Body of pancreas (tissue), 4 donors: ENCODE results near the gene CYTIP. TPM values are rescaled to one million over a fixed set of nuclear protein-coding genes. Genes with fewer than 3 reads are reported as not detected.

Source experiments
- ATAC-seq: fragments of 150-250 bp; one replicate; pipeline ENCODE4 v1.9.1; 2016
- DNase-seq, 4 donors: peaks; one replicate each; pipeline ENCODE4 v3.0.0-alpha.2; 2019
- H3K27ac ChIP-seq, 4 donors: fragments of 200-600 bp; sonication (generic); 1 replicate in 3 of 4; 2 replicates in 1 of 4; pipeline versions ENCODE4 v1.5.1 to v1.6.1; 2016 to 2019; ENCODE audit warnings: mild to moderate bottlenecking in 1 of 4, mixed read lengths in 1 of 4, moderate library complexity in 1 of 4
- H3K27me3 ChIP-seq, 2 donors: fragments of 200-600 bp; sonication (generic); one replicate each; pipeline ENCODE4 v1.6.0; 2016; ENCODE audit warnings: mild to moderate bottlenecking in 1 of 2
- H3K36me3 ChIP-seq, 2 donors: fragments of 200-600 bp; sonication (generic); replicated peaks in 1 of 2; 2 replicates each; pipeline ENCODE4 v1.5.1; 2016; ENCODE audit warnings: low read depth in 2 of 2; ENCODE audit not compliant: insufficient read depth in 1 of 2
- H3K4me1 ChIP-seq: fragments of 200-600 bp; sonication (generic); one replicate; pipeline ENCODE4 v1.6.0; 2016
- H3K4me3 ChIP-seq, 2 donors: fragments of 200-600 bp; sonication (generic); 1 replicate in 1 of 2; 2 replicates in 1 of 2; pipeline ENCODE4 v1.5.1; 2016 to 2019
- H3K9me3 ChIP-seq, 3 donors: fragments of 200-600 bp; sonication (generic); 1 replicate in 2 of 3; 2 replicates in 1 of 3; pipeline ENCODE4 v1.5.1; 2016
- CTCF ChIP-seq, 7 experiments: fragments of 450-650 bp in 4 of 7; fragments of 200-600 bp in 3 of 7; sonication (generic) in 3 of 7; IDR thresholded peaks; one replicate each; pipeline ENCODE4 v1.5.1; 2016 to 2019; ENCODE audit warnings: antibody characterized with exemption in 7 of 7
- POLR2A ChIP-seq, 3 donors: fragments of 450-650 bp; IDR thresholded peaks; one replicate each; pipeline ENCODE4 v1.6.1; 2016; ENCODE audit warnings: antibody characterized with exemption in 3 of 3, mild to moderate bottlenecking in 2 of 3
- WGBS, 2 donors: methylation state at CpG; one replicate each; pipeline ENCODE4 v1.1.5; 2017; 5-methylcytosine and 5-hydroxymethylcytosine counted together
- intact Hi-C: fragments of 100-400 bp; cut with DNase I; formaldehyde crosslinking; loops from one replicate; pipeline ENCODE4 v1.15.1; 2023
- total RNA-seq, 2 donors: library from RNA; depleted of rRNA; stranded (reverse); fragments of >200 nt; gene quantifications; one replicate each; pipeline ENCODE4 v1.1.0, GENCODE V29; 2016

The CYTIP gene
- total RNA-seq, 2 donors from 2014 or later: 5.6 to 10.6 TPM

GRCh38 chr2:157424374-157424773 is 19.5 kb downstream of the CYTIP start:
- TF ChIP-seq CTCF (IDR thresholded peaks at IDR 0.05) (no peak), POLR2A (IDR thresholded peaks at IDR 0.05) (no peak)
- H3K27me3 ChIP-seq: no peaks in the 10 kb centered on the region
- no peaks in the 10 kb centered on the region for H3K36me3 ChIP-seq
- no peaks in the 10 kb centered on the region for H3K9me3 ChIP-seq
- no peaks in the 10 kb centered on the region for H3K4me1 ChIP-seq
- H3K4me3 ChIP-seq: no peak overlapping the region
- DNase-seq: no peak
- intact Hi-C loops: no loop called here
- ATAC-seq: no peak
- 73 to 83% methylated on average over 1 of the region's 1 CpG for WGBS, 2 donors
- no peak overlapping the region for H3K27ac ChIP-seq

GRCh38 chr2:157421964-157422363 is 21.9 kb downstream of the CYTIP start:
- WGBS, 2 donors: 88 to 96% methylated on average over 3 of the region's 3 CpGs
- Histone ChIP-seq H3K4me1 (no peaks in the 10 kb centered on the region), H3K9me3 (no peaks in the 10 kb centered on the region), H3K36me3 (no peaks in the 10 kb centered on the region), H3K4me3 (no peak overlapping the region), H3K27me3 (no peaks in the 10 kb centered on the region), H3K27ac (peak overlapping the region in 1 of 4 donors; percentile 71)
- DNase-seq (no peak), ATAC-seq (no peak)
- TF ChIP-seq POLR2A (IDR thresholded peaks at IDR 0.05) (no peak), CTCF (IDR thresholded peaks at IDR 0.05) (no peak)
- intact Hi-C loops: no loop called here

GRCh38 chr2:157421331-157421944 is 22.5 kb downstream of the CYTIP start:
- Histone ChIP-seq H3K4me1 (no peaks in the 10 kb centered on the region), H3K27me3 (no peaks in the 10 kb centered on the region), H3K27ac (peak overlapping the region in 1 of 4 donors; percentile 71), H3K36me3 (no peaks in the 10 kb centered on the region), H3K9me3 (no peaks in the 10 kb centered on the region), H3K4me3 (no peak overlapping the region)
- TF ChIP-seq POLR2A (IDR thresholded peaks at IDR 0.05): no peak
- no peak for TF ChIP-seq CTCF (IDR thresholded peaks at IDR 0.05)
- WGBS, 2 donors: 55 to 80% methylated on average over 2 of the region's 2 CpGs
- intact Hi-C loops: no loop called here
- DNase-seq: no peak
- no peak for ATAC-seq

GRCh38 chr2:157420771-157421323 is 23.0 kb downstream of the CYTIP start:
- intact Hi-C loops: no loop called here
- no peaks in the 10 kb centered on the region for H3K9me3 ChIP-seq
- no peak for ATAC-seq

More at GRCh38 chr2:157420771-157421323, 23.0 kb downstream of the CYTIP start:
- DNase-seq: no peak
- no peak overlapping the region for H3K4me3 ChIP-seq
- TF ChIP-seq CTCF (IDR thresholded peaks at IDR 0.05) (no peak), POLR2A (IDR thresholded peaks at IDR 0.05) (no peak)
- 68 to 84% methylated on average over 4 of the region's 4 CpGs for WGBS, 2 donors
- H3K4me1 ChIP-seq: no peaks in the 10 kb centered on the region
- peak overlapping the region in 1 of 4 donors; percentile 71 for H3K27ac ChIP-seq
- H3K27me3 ChIP-seq: no peaks in the 10 kb centered on the region
- no peaks in the 10 kb centered on the region for H3K36me3 ChIP-seq
